Neural cell (in vitro differentiated cells): ENCODE measurements around the gene EDN1.

ENCODE experiments used
- EP300 ChIP-seq: fragments of 450-650 bp; conservative IDR thresholded peaks from 2 replicates; pipeline ENCODE4 v1.6.1; 2014; ENCODE audit warnings: antibody characterized with exemption, mild to moderate bottlenecking, moderate library complexity; ENCODE audit not compliant: poor library complexity, severe bottlenecking
- EZH2 ChIP-seq: fragments of 200-600, 300-800 bp; shearing (Covaris generic), sonication (generic); IDR thresholded peaks from 2 replicates; pipeline ENCODE4 v1.6.1; 2014; ENCODE audit warnings: antibody characterized with exemption, low read length, borderline replicate concordance, mild to moderate bottlenecking; ENCODE audit not compliant: insufficient read depth, poor library complexity, severe bottlenecking
- MXI1 ChIP-seq: fragments of 450-650 bp; conservative IDR thresholded peaks from 2 replicates; pipeline ENCODE4 v1.6.1; 2014; ENCODE audit warnings: antibody characterized with exemption, mild to moderate bottlenecking; ENCODE audit not compliant: poor library complexity, severe bottlenecking
- POLR2AphosphoS5 ChIP-seq: IDR thresholded peaks from 2 replicates; pipeline ENCODE4 v1.6.1; 2012
- REST ChIP-seq: IDR thresholded peaks from 2 replicates; pipeline ENCODE4 v1.6.1; 2012; ENCODE audit warnings: borderline replicate concordance
- SMC3 ChIP-seq: fragments of 450-650 bp; conservative IDR thresholded peaks from 2 replicates; pipeline ENCODE4 v1.6.1; 2014; ENCODE audit warnings: antibody characterized with exemption, mild to moderate bottlenecking, moderate library complexity; ENCODE audit not compliant: poor library complexity
- TAF1 ChIP-seq: IDR thresholded peaks from 2 replicates; pipeline ENCODE4 v1.6.1; 2012; ENCODE audit warnings: low read depth
- TF ChIP-seq, protein P1 (sequence below): fragments of 450-650 bp; IDR thresholded peaks from 2 replicates; pipeline ENCODE4 v1.5.1; 2014; ENCODE audit warnings: antibody characterized with exemption, mild to moderate bottlenecking, moderate library complexity; ENCODE audit not compliant: poor library complexity, severe bottlenecking

GRCh38 chr6:12333128-12333527, 43.0 kb downstream of the EDN1 start:
- TF ChIP-seq, protein P1, sequence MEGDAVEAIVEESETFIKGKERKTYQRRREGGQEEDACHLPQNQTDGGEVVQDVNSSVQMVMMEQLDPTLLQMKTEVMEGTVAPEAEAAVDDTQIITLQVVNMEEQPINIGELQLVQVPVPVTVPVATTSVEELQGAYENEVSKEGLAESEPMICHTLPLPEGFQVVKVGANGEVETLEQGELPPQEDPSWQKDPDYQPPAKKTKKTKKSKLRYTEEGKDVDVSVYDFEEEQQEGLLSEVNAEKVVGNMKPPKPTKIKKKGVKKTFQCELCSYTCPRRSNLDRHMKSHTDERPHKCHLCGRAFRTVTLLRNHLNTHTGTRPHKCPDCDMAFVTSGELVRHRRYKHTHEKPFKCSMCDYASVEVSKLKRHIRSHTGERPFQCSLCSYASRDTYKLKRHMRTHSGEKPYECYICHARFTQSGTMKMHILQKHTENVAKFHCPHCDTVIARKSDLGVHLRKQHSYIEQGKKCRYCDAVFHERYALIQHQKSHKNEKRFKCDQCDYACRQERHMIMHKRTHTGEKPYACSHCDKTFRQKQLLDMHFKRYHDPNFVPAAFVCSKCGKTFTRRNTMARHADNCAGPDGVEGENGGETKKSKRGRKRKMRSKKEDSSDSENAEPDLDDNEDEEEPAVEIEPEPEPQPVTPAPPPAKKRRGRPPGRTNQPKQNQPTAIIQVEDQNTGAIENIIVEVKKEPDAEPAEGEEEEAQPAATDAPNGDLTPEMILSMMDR = no peak
- TF ChIP-seq POLR2AphosphoS5 = no peak
- no peak for TF ChIP-seq SMC3
- no peak for TF ChIP-seq TAF1
- no peak for TF ChIP-seq EZH2
- no peak for TF ChIP-seq EP300
- no peak for TF ChIP-seq REST
- TF ChIP-seq MXI1 = no peak
